Measurements from ENCODE around the gene C1RL.

GRCh38 chr12:7103837-7104584, 5.0 kb downstream of the C1RL start:
- TF ChIP-seq POLR2A (IDR thresholded peaks at IDR 0.05): no peak
- TF ChIP-seq, protein P1, sequence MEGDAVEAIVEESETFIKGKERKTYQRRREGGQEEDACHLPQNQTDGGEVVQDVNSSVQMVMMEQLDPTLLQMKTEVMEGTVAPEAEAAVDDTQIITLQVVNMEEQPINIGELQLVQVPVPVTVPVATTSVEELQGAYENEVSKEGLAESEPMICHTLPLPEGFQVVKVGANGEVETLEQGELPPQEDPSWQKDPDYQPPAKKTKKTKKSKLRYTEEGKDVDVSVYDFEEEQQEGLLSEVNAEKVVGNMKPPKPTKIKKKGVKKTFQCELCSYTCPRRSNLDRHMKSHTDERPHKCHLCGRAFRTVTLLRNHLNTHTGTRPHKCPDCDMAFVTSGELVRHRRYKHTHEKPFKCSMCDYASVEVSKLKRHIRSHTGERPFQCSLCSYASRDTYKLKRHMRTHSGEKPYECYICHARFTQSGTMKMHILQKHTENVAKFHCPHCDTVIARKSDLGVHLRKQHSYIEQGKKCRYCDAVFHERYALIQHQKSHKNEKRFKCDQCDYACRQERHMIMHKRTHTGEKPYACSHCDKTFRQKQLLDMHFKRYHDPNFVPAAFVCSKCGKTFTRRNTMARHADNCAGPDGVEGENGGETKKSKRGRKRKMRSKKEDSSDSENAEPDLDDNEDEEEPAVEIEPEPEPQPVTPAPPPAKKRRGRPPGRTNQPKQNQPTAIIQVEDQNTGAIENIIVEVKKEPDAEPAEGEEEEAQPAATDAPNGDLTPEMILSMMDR (IDR thresholded peaks at IDR 0.05): no peak

Measured in uterus (tissue), 2 donors.